ENCODE data around the gene BPNT1.
A peak's percentile ranks its signal among the peaks of the same experiment; 100 is the strongest.

BPNT1 gene

DNA sequence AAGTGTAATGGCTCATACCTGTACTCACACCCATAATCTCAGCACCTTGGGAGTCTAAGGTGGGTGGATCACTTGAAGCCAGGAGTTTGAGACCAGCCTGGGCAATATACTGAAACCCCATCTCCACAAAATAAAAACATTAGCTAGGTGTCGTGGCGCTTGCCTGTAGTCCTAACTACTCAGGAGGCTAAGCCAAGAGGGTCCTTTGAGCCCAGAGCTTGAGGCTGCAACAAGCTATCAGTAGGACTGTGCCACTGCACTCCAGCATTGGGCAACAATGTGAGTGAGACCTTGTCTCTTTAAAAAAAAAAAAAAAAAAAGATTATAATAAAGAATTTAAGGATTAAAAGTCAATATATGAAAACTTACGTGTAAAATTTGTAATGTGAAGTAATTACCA, 11.7 kb downstream of the BPNT1 start:
- DNase-seq (ENCODE audit: low read depth) = no peak
- TF ChIP-seq, protein P1, sequence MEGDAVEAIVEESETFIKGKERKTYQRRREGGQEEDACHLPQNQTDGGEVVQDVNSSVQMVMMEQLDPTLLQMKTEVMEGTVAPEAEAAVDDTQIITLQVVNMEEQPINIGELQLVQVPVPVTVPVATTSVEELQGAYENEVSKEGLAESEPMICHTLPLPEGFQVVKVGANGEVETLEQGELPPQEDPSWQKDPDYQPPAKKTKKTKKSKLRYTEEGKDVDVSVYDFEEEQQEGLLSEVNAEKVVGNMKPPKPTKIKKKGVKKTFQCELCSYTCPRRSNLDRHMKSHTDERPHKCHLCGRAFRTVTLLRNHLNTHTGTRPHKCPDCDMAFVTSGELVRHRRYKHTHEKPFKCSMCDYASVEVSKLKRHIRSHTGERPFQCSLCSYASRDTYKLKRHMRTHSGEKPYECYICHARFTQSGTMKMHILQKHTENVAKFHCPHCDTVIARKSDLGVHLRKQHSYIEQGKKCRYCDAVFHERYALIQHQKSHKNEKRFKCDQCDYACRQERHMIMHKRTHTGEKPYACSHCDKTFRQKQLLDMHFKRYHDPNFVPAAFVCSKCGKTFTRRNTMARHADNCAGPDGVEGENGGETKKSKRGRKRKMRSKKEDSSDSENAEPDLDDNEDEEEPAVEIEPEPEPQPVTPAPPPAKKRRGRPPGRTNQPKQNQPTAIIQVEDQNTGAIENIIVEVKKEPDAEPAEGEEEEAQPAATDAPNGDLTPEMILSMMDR (conservative IDR thresholded peaks at IDR 0.05; ENCODE audit: control insufficient read depth, insufficient read depth, low read depth, low read length) = no peak
- H3K4me3 ChIP-seq (ENCODE audit: control insufficient read depth, low read depth, low read length) = no peak overlapping the region

DNA sequence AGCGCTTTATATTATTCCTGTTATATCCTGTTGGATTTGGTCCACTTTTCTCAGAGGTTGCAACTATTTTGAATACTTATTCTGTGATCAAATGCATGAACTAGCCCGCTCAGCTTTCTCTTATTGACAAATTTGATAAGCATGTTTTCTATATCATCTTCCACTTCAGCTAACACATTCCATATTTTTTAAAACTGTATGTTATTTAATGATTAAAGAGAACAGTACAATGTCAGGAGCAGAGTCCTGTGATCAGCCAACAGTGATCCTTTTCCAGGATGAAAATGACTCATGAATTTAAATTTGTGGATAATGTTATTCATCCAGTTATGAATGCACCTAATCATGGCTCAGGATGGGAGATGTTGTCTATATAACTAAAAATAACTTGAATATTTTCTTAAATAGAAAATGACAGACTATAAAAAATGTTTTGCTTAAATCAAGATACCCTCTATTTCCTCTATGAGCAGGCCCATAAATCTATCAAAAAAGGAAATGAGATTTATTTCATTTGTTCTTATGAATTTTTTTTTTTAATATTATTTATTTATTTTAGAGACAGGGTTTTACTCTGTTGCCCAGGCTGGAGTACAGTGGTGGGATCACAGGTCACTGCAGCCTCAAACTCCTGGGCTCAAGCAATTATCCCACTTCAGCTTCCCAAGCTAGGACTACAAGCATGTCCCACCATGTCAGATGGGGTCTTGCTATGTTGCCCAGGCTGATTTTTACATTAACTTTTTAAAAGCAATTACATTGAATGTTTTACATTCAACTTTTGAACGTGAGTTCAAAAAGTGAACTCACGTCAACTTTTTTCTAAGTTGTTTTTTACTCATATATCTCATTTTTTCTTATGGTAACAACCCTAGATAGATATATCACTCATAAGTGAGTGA, 12.5 kb downstream of the BPNT1 start:
- DNase-seq (ENCODE audit: low read depth) = peak; percentile 5
- TF ChIP-seq, protein P1 (conservative IDR thresholded peaks at IDR 0.05; ENCODE audit: control insufficient read depth, insufficient read depth, low read depth, low read length) = no peak
- no peak overlapping the region for H3K4me3 ChIP-seq (ENCODE audit: control insufficient read depth, low read depth, low read length)

DNA sequence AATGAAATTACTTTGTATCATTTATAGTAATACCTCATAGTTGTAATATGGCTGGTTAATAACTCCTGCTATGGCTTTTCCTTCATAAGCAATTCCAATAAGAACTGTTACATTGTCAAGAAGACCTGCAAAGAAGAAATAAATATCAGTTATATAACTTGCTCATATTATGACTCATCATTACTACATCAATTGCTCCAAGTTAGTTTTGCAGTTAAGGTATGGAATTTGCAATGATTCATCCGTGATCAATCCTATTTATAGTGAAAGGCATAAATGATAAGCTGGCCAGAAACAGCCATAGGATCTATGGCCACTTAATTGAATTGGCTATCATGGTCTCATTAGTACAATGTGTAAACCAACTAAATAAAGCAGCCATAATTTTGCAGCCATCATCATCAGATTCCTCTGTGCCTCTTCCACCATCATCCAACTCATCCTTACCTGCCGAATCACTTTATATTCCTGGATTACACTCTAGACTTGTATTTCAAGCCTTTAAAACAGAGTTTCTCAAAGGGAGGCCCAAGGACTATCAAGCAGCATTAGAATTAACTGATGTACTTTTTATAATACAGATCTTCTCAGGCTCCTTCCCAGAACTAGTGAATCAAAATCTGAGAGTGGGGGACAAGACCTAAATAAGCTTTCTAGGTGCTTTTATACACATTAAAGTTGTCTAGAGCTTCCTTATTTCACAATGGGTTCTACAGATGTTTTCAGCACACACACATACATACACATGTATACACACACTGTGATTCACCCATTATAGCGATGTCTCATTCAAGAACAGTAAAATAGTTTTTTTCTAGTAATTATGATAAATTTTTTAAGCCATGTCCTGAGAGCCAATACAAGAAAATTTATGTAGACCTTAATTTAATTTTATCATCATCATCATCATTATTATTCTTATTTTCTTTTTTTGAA, 22.1 kb downstream of the BPNT1 start:
- DNase-seq (ENCODE audit: low read depth) = peak; percentile 49
- TF ChIP-seq, protein P1 (conservative IDR thresholded peaks at IDR 0.05; ENCODE audit: control insufficient read depth, insufficient read depth, low read depth, low read length) = no peak
- no peak overlapping the region for H3K4me3 ChIP-seq (ENCODE audit: control insufficient read depth, low read depth, low read length)

DNA sequence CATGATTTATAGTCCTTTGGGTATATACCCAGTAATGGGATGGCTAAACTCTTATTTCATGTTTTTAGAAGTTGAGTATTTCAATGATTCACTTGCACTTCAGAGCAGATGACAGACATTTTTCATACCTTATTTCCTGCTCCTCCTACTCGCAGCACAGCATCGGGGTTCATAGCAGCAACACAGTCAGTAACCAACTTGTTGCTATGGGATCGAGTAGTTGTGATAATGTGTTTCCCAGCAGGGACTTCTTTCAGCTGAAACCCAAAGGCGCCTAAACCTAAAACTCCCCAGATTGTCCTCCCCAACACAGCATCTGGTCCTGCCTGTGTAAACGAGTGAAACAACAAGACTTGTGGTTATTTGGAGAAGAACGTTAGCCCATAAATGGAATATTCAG, 27.0 kb downstream of the BPNT1 start:
- no peak for DNase-seq (ENCODE audit: low read depth)
- TF ChIP-seq, protein P1 (conservative IDR thresholded peaks at IDR 0.05; ENCODE audit: control insufficient read depth, insufficient read depth, low read depth, low read length) = no peak
- H3K4me3 ChIP-seq (ENCODE audit: control insufficient read depth, low read depth, low read length) = no peak overlapping the region

DNA sequence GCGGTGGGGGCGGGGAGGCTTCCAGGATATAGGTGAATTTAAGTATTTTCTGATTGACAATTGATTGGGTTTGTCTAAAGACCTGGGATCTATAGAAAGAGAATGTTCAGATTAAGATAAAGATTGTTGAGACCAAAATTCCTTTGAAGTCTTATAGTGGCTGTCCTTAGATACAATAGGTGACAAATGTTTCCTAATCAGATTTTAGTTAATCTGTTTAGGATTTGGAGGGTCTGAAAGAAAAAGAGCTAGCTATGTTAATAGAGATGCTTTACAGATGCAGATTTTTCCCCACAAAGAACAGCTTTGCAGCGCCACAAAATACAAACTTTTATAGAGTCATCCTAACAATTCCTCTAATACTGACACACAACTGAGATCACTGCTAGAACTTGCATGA, 28.7 kb downstream of the BPNT1 start:
- TF ChIP-seq, protein P1 (conservative IDR thresholded peaks at IDR 0.05; ENCODE audit: control insufficient read depth, insufficient read depth, low read depth, low read length) = no peak
- no peak for DNase-seq (ENCODE audit: low read depth)
- H3K4me3 ChIP-seq (ENCODE audit: control insufficient read depth, low read depth, low read length) = no peak overlapping the region

DNA sequence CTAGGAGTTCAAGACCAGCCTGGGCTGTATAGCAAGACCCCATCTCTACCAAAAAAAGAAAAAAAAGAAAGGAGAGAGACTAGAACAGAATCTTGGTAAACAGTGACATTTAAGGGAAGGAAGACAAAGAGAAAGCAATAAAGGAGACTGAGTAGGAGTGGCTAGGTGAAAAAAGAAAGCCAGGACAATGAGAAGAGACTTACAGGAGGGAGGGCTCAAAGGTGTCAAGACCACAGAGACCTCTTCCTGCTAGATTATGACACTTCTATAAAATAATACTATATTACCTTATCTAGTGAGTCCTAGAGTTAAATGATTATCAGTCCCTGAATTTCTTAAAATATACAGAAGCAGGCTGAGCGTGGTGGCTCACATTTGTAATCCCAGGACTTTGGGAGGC, 33.2 kb downstream of the BPNT1 start:
- DNase-seq (ENCODE audit: low read depth) = no peak
- TF ChIP-seq, protein P1 (conservative IDR thresholded peaks at IDR 0.05; ENCODE audit: control insufficient read depth, insufficient read depth, low read depth, low read length) = no peak

More for the DNA sequence above, 33.2 kb downstream of the BPNT1 start:
- H3K4me3 ChIP-seq (ENCODE audit: control insufficient read depth, low read depth, low read length) = no peak overlapping the region
